Measurements from ENCODE around the gene NAA16.
"Not testable (repeated sequence)": the region's sequence is repeated elsewhere in the genome, so short reads cannot be mapped to it uniquely, and the experiment has no call there.

NAA16 gene

GRCh38 chr13:41334810-41335209, 23.7 kb downstream of the NAA16 start:
- Histone ChIP-seq H3K9me3 (ENCODE audit: control insufficient read depth, low read length) (no peaks in the 10 kb centered on the region), H3K27me3 (ENCODE audit: control insufficient read depth, insufficient read depth, low read length) (no peaks in the 10 kb centered on the region), H3K4me3 (ENCODE audit: low read length) (no peak overlapping the region), H3K36me3 (ENCODE audit: control insufficient read depth, insufficient read depth, low read length) (no peaks in the 10 kb centered on the region), H3K9ac (ENCODE audit: low read length) (no peak overlapping the region), H3K4me1 (ENCODE audit: control insufficient read depth, insufficient read depth, low read length) (no peaks in the 10 kb centered on the region)

- no peaks in the 10 kb centered on the region for H3K27me3 ChIP-seq (ENCODE audit: control insufficient read depth, insufficient read depth, low read length)
- peaks cover 7% of the 10 kb centered on the region for H3K4me1 ChIP-seq (ENCODE audit: control insufficient read depth, insufficient read depth, low read length)
- H3K9me3 ChIP-seq (ENCODE audit: control insufficient read depth, low read length) = no peaks in the 10 kb centered on the region
- H3K9ac ChIP-seq (ENCODE audit: low read length) = no peak overlapping the region
- H3K4me3 ChIP-seq (ENCODE audit: low read length) = no peak overlapping the region
- H3K36me3 ChIP-seq (ENCODE audit: control insufficient read depth, insufficient read depth, low read length) = peaks cover 4% of the 10 kb centered on the region
These were observed 33.3 kb downstream of the NAA16 start for GRCh38 chr13:41344358-41344757.

- Histone ChIP-seq H3K4me1 (ENCODE audit: control insufficient read depth, insufficient read depth, low read length) (peaks cover 7% of the 10 kb centered on the region), H3K9ac (ENCODE audit: low read length) (no peak overlapping the region), H3K36me3 (ENCODE audit: control insufficient read depth, insufficient read depth, low read length) (peaks cover 4% of the 10 kb centered on the region), H3K9me3 (ENCODE audit: control insufficient read depth, low read length) (no peaks in the 10 kb centered on the region), H3K4me3 (ENCODE audit: low read length) (no peak overlapping the region), H3K27me3 (ENCODE audit: control insufficient read depth, insufficient read depth, low read length) (no peaks in the 10 kb centered on the region)
These were observed 34.3 kb downstream of the NAA16 start for GRCh38 chr13:41345165-41345913.

DNA sequence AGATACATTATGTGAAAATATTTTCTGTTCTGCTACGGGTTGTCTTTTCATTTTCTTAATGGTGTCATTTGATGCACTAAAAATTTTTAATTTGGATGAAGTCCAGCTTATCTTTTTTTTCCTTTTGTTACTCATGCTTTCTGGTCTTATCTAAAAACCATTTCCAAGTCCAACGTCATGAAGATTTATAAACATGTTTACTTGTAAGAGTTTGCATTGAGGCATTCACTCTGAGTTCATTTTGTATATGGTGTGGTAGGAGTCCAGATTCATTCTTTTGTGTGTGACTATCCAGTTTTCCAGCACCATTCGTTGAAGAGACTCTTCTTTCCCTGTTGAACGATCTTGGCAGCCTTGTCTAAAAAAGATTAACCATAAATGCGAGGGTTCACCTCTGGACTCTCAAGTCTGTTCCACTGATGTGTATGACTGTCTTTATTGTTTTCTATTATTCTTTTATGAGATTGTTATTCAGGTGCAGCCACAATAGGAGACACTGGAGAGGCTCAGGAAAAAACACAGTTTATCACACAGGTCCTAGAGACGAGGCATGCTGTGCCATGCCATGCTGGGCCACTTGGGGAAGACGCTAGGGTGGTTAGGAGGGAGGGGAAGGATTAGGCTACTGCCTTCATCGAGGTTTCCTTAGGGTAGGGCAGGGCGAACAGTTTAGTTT, 35.0 kb downstream of the NAA16 start:
- Histone ChIP-seq H3K4me3 (ENCODE audit: low read length) (no peak overlapping the region), H3K4me1 (ENCODE audit: control insufficient read depth, insufficient read depth, low read length) (peaks cover 7% of the 10 kb centered on the region), H3K36me3 (ENCODE audit: control insufficient read depth, insufficient read depth, low read length) (peaks cover 4% of the 10 kb centered on the region), H3K9me3 (ENCODE audit: control insufficient read depth, low read length) (no peaks in the 10 kb centered on the region), H3K9ac (ENCODE audit: low read length) (no peak overlapping the region), H3K27me3 (ENCODE audit: control insufficient read depth, insufficient read depth, low read length) (no peaks in the 10 kb centered on the region)

- Histone ChIP-seq H3K27me3 (ENCODE audit: control insufficient read depth, insufficient read depth, low read length) (no peaks in the 10 kb centered on the region), H3K4me1 (ENCODE audit: control insufficient read depth, insufficient read depth, low read length) (peaks cover 5% of the 10 kb centered on the region), H3K4me3 (ENCODE audit: low read length) (no peak overlapping the region), H3K36me3 (ENCODE audit: control insufficient read depth, insufficient read depth, low read length) (no peaks in the 10 kb centered on the region), H3K9me3 (ENCODE audit: control insufficient read depth, low read length) (no peaks in the 10 kb centered on the region), H3K9ac (ENCODE audit: low read length) (no peak overlapping the region)
These were observed 42.1 kb downstream of the NAA16 start for GRCh38 chr13:41352935-41353840.

DNA sequence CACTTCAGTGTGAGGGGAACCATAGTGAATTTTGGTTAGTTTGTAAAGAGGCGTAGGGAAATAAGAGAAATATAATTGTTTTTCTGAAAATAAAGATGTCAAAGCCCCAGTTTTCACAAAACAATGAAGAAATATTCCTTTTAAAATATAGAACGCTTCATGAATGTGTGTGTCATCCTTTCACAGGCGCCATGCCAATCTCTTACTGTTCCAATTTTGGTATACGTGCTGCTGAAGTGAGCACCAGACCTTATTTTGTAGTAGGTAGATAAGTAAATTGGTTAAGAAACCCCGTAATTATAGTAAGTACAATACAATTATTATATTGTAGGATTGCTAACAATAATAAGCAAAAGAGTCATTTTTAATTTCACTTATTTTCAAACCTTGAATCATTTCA, 43.3 kb downstream of the NAA16 start:
- peaks cover 5% of the 10 kb centered on the region for H3K4me1 ChIP-seq (ENCODE audit: control insufficient read depth, insufficient read depth, low read length)
- no peak overlapping the region for H3K4me3 ChIP-seq (ENCODE audit: low read length)
- H3K27me3 ChIP-seq (ENCODE audit: control insufficient read depth, insufficient read depth, low read length) = no peaks in the 10 kb centered on the region
- no peaks in the 10 kb centered on the region for H3K36me3 ChIP-seq (ENCODE audit: control insufficient read depth, insufficient read depth, low read length)
- H3K9me3 ChIP-seq (ENCODE audit: control insufficient read depth, low read length) = no peaks in the 10 kb centered on the region
- H3K9ac ChIP-seq (ENCODE audit: low read length) = no peak overlapping the region

- H3K4me1 ChIP-seq (ENCODE audit: control insufficient read depth, insufficient read depth, low read length); H3K9me3 ChIP-seq (ENCODE audit: control insufficient read depth, low read length); H3K36me3 ChIP-seq (ENCODE audit: control insufficient read depth, insufficient read depth, low read length); H3K27me3 ChIP-seq (ENCODE audit: control insufficient read depth, insufficient read depth, low read length); H3K9ac ChIP-seq (ENCODE audit: low read length); H3K4me3 ChIP-seq (ENCODE audit: low read length): not testable (repeated sequence)
These were observed 45.2 kb downstream of the NAA16 start for GRCh38 chr13:41356385-41356648.

- no peak overlapping the region for H3K9ac ChIP-seq (ENCODE audit: low read length)
- no peaks in the 10 kb centered on the region for H3K9me3 ChIP-seq (ENCODE audit: control insufficient read depth, low read length)
- peaks cover 5% of the 10 kb centered on the region for H3K4me1 ChIP-seq (ENCODE audit: control insufficient read depth, insufficient read depth, low read length)
- H3K36me3 ChIP-seq (ENCODE audit: control insufficient read depth, insufficient read depth, low read length) = peaks cover 8% of the 10 kb centered on the region
- H3K27me3 ChIP-seq (ENCODE audit: control insufficient read depth, insufficient read depth, low read length) = no peaks in the 10 kb centered on the region
- H3K4me3 ChIP-seq (ENCODE audit: low read length) = no peak overlapping the region
These were observed 45.7 kb downstream of the NAA16 start for GRCh38 chr13:41356786-41357185.

DNA sequence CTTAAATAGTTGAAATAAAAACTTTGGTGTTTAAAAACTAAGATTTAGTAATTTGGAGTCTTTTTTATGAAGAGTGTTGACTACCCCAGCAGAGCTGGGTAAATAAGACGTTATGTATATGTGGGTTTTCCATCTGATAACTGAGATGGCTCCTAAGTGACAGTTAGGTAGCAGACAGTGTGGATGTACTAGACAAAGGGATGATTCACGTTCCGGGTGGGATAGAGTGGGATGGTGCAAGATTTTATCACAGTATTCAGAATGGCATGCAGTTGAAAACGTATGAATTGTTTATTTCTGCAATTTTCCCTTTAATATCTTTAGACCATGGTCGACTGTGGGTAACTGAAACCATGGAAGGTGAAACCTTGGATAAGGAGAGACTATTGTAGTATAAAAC, 50.4 kb downstream of the NAA16 start:
- H3K9me3 ChIP-seq (ENCODE audit: control insufficient read depth, low read length) = no peaks in the 10 kb centered on the region
- no peaks in the 10 kb centered on the region for H3K27me3 ChIP-seq (ENCODE audit: control insufficient read depth, insufficient read depth, low read length)
- H3K4me3 ChIP-seq (ENCODE audit: low read length) = no peak overlapping the region
- H3K9ac ChIP-seq (ENCODE audit: low read length) = no peak overlapping the region
- H3K4me1 ChIP-seq (ENCODE audit: control insufficient read depth, insufficient read depth, low read length) = no peaks in the 10 kb centered on the region
- peaks cover 9% of the 10 kb centered on the region for H3K36me3 ChIP-seq (ENCODE audit: control insufficient read depth, insufficient read depth, low read length)

- no peak overlapping the region for H3K4me3 ChIP-seq (ENCODE audit: low read length)
- peaks cover 14% of the 10 kb centered on the region for H3K36me3 ChIP-seq (ENCODE audit: control insufficient read depth, insufficient read depth, low read length)
- no peaks in the 10 kb centered on the region for H3K9me3 ChIP-seq (ENCODE audit: control insufficient read depth, low read length)
- H3K27me3 ChIP-seq (ENCODE audit: control insufficient read depth, insufficient read depth, low read length) = no peaks in the 10 kb centered on the region
- H3K4me1 ChIP-seq (ENCODE audit: control insufficient read depth, insufficient read depth, low read length) = no peaks in the 10 kb centered on the region
- no peak overlapping the region for H3K9ac ChIP-seq (ENCODE audit: low read length)
These were observed 53.0 kb downstream of the NAA16 start for GRCh38 chr13:41364043-41364442.

DNA sequence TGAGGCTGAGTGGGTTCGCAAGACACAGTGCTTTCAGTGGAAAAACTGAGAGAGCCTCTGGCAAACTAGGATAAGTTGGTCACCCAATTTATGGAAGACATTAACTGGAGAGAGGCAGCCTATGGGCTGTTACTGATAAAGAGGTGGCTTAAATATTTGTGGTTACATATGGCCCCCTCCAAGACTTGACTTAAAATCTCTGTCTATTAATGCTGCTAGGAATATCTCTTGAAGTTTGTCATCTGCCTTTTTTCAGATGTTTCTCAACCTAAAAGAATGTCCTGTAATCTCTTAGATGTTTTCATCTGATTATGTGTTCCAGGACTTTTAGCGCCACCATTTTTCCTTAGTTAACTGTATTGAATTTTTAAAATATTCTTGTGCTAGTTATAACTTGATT, 54.6 kb downstream of the NAA16 start:
- H3K36me3 ChIP-seq (ENCODE audit: control insufficient read depth, insufficient read depth, low read length) = peaks cover 15% of the 10 kb centered on the region
- no peaks in the 10 kb centered on the region for H3K27me3 ChIP-seq (ENCODE audit: control insufficient read depth, insufficient read depth, low read length)
- H3K9ac ChIP-seq (ENCODE audit: low read length) = no peak overlapping the region
- H3K4me3 ChIP-seq (ENCODE audit: low read length) = no peak overlapping the region
- H3K9me3 ChIP-seq (ENCODE audit: control insufficient read depth, low read length) = no peaks in the 10 kb centered on the region
- H3K4me1 ChIP-seq (ENCODE audit: control insufficient read depth, insufficient read depth, low read length) = no peaks in the 10 kb centered on the region

GRCh38 chr13:41370736-41371135, 59.7 kb downstream of the NAA16 start:
- Histone ChIP-seq H3K36me3 (ENCODE audit: control insufficient read depth, insufficient read depth, low read length) (peaks cover 7% of the 10 kb centered on the region), H3K9ac (ENCODE audit: low read length) (no peak overlapping the region), H3K4me1 (ENCODE audit: control insufficient read depth, insufficient read depth, low read length) (no peaks in the 10 kb centered on the region), H3K27me3 (ENCODE audit: control insufficient read depth, insufficient read depth, low read length) (no peaks in the 10 kb centered on the region), H3K4me3 (ENCODE audit: low read length) (no peak overlapping the region), H3K9me3 (ENCODE audit: control insufficient read depth, low read length) (no peaks in the 10 kb centered on the region)

All from mucosa of stomach (tissue), 1 donor.